ENCODE measurements around the gene RHCE.
"Not testable (repeated sequence)": the region's sequence is repeated elsewhere in the genome, so short reads cannot be mapped to it uniquely, and the experiment has no call there.

The RHCE gene

GRCh38 chr1:25327864-25328790 is 92.5 kb downstream of the RHCE start:
- in situ Hi-C loops (cut with HindIII; ENCODE audit: low pct_unique_long_range_greater_than_20kb, low sequenced_read_pairs), result not testable (repeated sequence)

GRCh38 chr1:25324407-25324806 is 96.2 kb downstream of the RHCE start:
- DNase-seq (ENCODE audit: low read depth in 1 of 2, low spot score in 1 of 2); in situ Hi-C loops (cut with HindIII; ENCODE audit: low pct_unique_long_range_greater_than_20kb, low sequenced_read_pairs): not testable (repeated sequence)

More at GRCh38 chr1:25327864-25328790, 92.5 kb downstream of the RHCE start:
- not testable (repeated sequence) for DNase-seq (ENCODE audit: low read depth in 1 of 2, low spot score in 1 of 2)

GRCh38 chr1:25322127-25322526 is 98.5 kb downstream of the RHCE start:
- in situ Hi-C loops (cut with HindIII; ENCODE audit: low pct_unique_long_range_greater_than_20kb, low sequenced_read_pairs), result not testable (repeated sequence)

GRCh38 chr1:25320314-25320938 is 100.2 kb downstream of the RHCE start:
- in situ Hi-C loops (cut with HindIII; ENCODE audit: low pct_unique_long_range_greater_than_20kb, low sequenced_read_pairs); DNase-seq (ENCODE audit: low read depth in 1 of 2, low spot score in 1 of 2): not testable (repeated sequence)

More at GRCh38 chr1:25322127-25322526, 98.5 kb downstream of the RHCE start:
- DNase-seq (ENCODE audit: low read depth in 1 of 2, low spot score in 1 of 2), result not testable (repeated sequence)

GRCh38 chr1:25312806-25313470 is 107.7 kb downstream of the RHCE start:
- DNase-seq (ENCODE audit: low read depth in 1 of 2, low spot score in 1 of 2); in situ Hi-C loops (cut with HindIII; ENCODE audit: low pct_unique_long_range_greater_than_20kb, low sequenced_read_pairs): not testable (repeated sequence)

All from T47D (cell line).